ENCODE results near the gene RNF148. TPM values are rescaled to one million over a fixed set of nuclear protein-coding genes. Genes with fewer than 3 reads are reported as not detected.

The RNF148 gene
- total and polyA plus RNA-seq, 9 of the 15 experiments (the other 6 are each of a cell fraction or from before 2014, with no cell fraction given) = not detected

DNA sequence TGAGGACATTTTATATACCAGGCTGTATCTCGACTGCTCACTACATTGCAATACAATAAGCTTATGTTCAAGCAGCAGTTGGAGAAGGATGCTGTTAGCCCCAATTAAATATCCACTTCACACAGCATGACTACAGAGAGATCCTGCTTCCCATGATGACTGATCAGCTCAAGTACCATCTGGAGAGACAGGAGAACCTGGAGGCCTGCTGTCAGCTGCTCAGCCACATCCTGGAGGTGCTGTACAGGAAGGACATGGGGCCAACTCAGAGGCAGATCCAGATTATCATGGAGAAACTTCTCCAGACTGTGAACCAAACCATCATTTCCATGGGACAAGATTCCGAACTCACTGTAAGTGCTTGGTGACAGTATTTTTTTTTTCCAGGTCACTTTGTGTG, 26.3 kb downstream of the RNF148 start:
- H3K4me1 ChIP-seq (replicated peaks in 1 of 2; ENCODE audit: control insufficient read depth in 2 of 2, insufficient read depth in 2 of 2, low read length in 2 of 2) = no peaks in the 10 kb centered on the region
- no peak overlapping the region for H3K4me2 ChIP-seq (ENCODE audit: insufficient read depth, low read length)
- H2AFZ ChIP-seq (ENCODE audit: low read depth, low read length) = no peak overlapping the region
- no peak for DNase-seq (ENCODE audit: extremely low read depth in 1 of 4, low spot score in 3 of 4)
- no peak overlapping the region for H3K9ac ChIP-seq (ENCODE audit: insufficient read depth in 1 of 2, low read depth in 2 of 2, low read length in 2 of 2)
- H4K20me1 ChIP-seq (replicated peaks; ENCODE audit: control insufficient read depth, insufficient read depth, low read length) = no peaks in the 10 kb centered on the region
- ChIA-PET POLR2A (no interaction called here), CTCF (ENCODE audit: low intra/inter-chr PET ratio) (no interaction called here)
- no peaks in the 10 kb centered on the region for H3K9me3 ChIP-seq (replicated peaks; ENCODE audit: control insufficient read depth, insufficient read depth, low read depth, low read length)
- 0% methylated on average over 2 of the region's 2 CpGs for WGBS (ENCODE audit: insufficient coverage, low coverage, missing lambda C conversion rate)
- FAIRE-seq = no peak
- no peak for ATAC-seq
- H3K4me3 ChIP-seq = no peak overlapping the region
- no TSS peak for BruUV-seq (replicated peaks)
- no peak overlapping the region for H3K27ac ChIP-seq (ENCODE audit: extremely low read depth, low read depth, low read length)
- H3K36me3 ChIP-seq (ENCODE audit: control insufficient read depth, insufficient read depth, low read length) = no peaks in the 10 kb centered on the region
- no peaks in the 10 kb centered on the region for H3K27me3 ChIP-seq (ENCODE audit: control insufficient read depth in 2 of 2, insufficient read depth in 2 of 2, low read length in 2 of 2)
- H3K79me2 ChIP-seq (ENCODE audit: control insufficient read depth, insufficient read depth, low read length) = no peaks in the 10 kb centered on the region
- in situ Hi-C loops (cut with MboI) (no loop called here), intact Hi-C loops (cut with micrococcal nuclease) (no loop called here)
- no peaks in the 10 kb centered on the region for H3K9me1 ChIP-seq (ENCODE audit: control insufficient read depth, insufficient read depth, low read length)
- TF ChIP-seq KAT7 (CRISPR knock-in tag; IDR thresholded peaks at IDR 0.05; ENCODE audit: borderline replicate concordance) (no peak), ZNF134 (CRISPR knock-in tag; conservative IDR thresholded peaks at IDR 0.05) (no peak), TAF9B (IDR thresholded peaks at IDR 0.05; ENCODE audit: partially characterized antibody) (no peak), CREB3L1 (IDR thresholded peaks at IDR 0.05; ENCODE audit: borderline replicate concordance, low read depth) (no peak), ZNF143 (CRISPR knock-in tag; IDR thresholded peaks at IDR 0.05) (no peak)

DNA sequence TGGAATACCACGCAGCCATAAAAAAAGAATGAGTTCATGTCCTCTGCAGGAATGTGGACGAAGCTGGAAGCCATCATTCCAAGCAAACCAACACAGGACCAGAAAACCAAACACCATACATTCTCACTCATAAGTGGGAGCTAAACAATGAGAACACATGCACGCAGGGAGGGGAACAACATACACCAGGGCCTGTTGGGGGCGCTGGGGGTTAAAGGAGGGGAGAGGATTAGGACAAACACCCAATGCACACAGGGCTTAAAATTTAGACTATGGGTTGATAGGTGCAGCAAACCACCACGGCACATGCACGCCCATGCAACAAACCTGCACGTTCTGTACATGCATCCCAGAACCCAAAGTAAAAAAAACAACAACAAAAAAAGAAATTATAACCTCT, 27.1 kb downstream of the RNF148 start:
- FAIRE-seq (no peak), ATAC-seq (no peak), DNase-seq (ENCODE audit: extremely low read depth in 1 of 4, low spot score in 3 of 4) (no peak)
- in situ Hi-C loops (cut with MboI) = no loop called here
- no TSS peak for BruUV-seq (replicated peaks)
- POLR2A ChIA-PET = no interaction called here
- H3K27ac ChIP-seq (ENCODE audit: extremely low read depth, low read depth, low read length) = no peak overlapping the region
- CTCF ChIA-PET (ENCODE audit: low intra/inter-chr PET ratio) = no interaction called here
- no peak overlapping the region for H2AFZ ChIP-seq (ENCODE audit: low read depth, low read length)
- H3K4me3 ChIP-seq = no peak overlapping the region
- H3K27me3 ChIP-seq (ENCODE audit: control insufficient read depth in 2 of 2, insufficient read depth in 2 of 2, low read length in 2 of 2) = no peaks in the 10 kb centered on the region
- no peaks in the 10 kb centered on the region for H3K9me3 ChIP-seq (replicated peaks; ENCODE audit: control insufficient read depth, insufficient read depth, low read depth, low read length)
- H3K4me2 ChIP-seq (ENCODE audit: insufficient read depth, low read length) = no peak overlapping the region
- 1% methylated on average over 7 of the region's 7 CpGs for WGBS (ENCODE audit: insufficient coverage, low coverage, missing lambda C conversion rate)
- H4K20me1 ChIP-seq (replicated peaks; ENCODE audit: control insufficient read depth, insufficient read depth, low read length) = no peaks in the 10 kb centered on the region
- no peaks in the 10 kb centered on the region for H3K9me1 ChIP-seq (ENCODE audit: control insufficient read depth, insufficient read depth, low read length)
- no peaks in the 10 kb centered on the region for H3K36me3 ChIP-seq (ENCODE audit: control insufficient read depth, insufficient read depth, low read length)
- H3K79me2 ChIP-seq (ENCODE audit: control insufficient read depth, insufficient read depth, low read length) = no peaks in the 10 kb centered on the region
- H3K4me1 ChIP-seq (replicated peaks in 1 of 2; ENCODE audit: control insufficient read depth in 2 of 2, insufficient read depth in 2 of 2, low read length in 2 of 2) = no peaks in the 10 kb centered on the region
- H3K9ac ChIP-seq (ENCODE audit: insufficient read depth in 1 of 2, low read depth in 2 of 2, low read length in 2 of 2) = no peak overlapping the region
- intact Hi-C loops (cut with micrococcal nuclease) = no loop called here
- TF ChIP-seq PML (IDR thresholded peaks at IDR 0.05; ENCODE audit: low read length) (no peak), NFYB (IDR thresholded peaks at IDR 0.05; ENCODE audit: extremely low read depth, insufficient read length) (no peak), SAFB2 (IDR thresholded peaks at IDR 0.05; ENCODE audit: borderline replicate concordance, low read depth, low read length, severe bottlenecking) (no peak), CBX2 (IDR thresholded peaks at IDR 0.05; ENCODE audit: insufficient read depth, low read length, poor library complexity, severe bottlenecking) (no peak), STAT5B (CRISPR knock-in tag; IDR thresholded peaks at IDR 0.05) (no peak), SMARCA4 (IDR thresholded peaks at IDR 0.05) (no peak)
